GM19035 (cell line): ENCODE data around the gene AQP6.
A peak's percentile ranks its signal among the peaks of the same experiment; 100 is the strongest.

ENCODE experiments used
- ATAC-seq: cut with Tn5 transposase; IDR thresholded peaks from one replicate; pipeline ENCODE4 v1.9.1; 2021; ENCODE audit not compliant: unreplicated experiment

AQP6 gene

GRCh38 chr12:50025187-50026059 is 52.7 kb downstream of the AQP6 start, which contains the start of gene RACGAP1:
TSS of gene RACGAP1 (minus strand) at chr12:50025494. CDS start at chr12:50016715, 8,779 bp downstream.
- peak; percentile 98 for ATAC-seq

- ATAC-seq, result no peak
Observed at GRCh38 chr12:50026691-50027090, 53.9 kb downstream of the AQP6 start.
